ENCODE measurements around the gene COX6B1.
A peak's percentile ranks its signal among the peaks of the same experiment; 100 is the strongest.

COX6B1 gene

DNA sequence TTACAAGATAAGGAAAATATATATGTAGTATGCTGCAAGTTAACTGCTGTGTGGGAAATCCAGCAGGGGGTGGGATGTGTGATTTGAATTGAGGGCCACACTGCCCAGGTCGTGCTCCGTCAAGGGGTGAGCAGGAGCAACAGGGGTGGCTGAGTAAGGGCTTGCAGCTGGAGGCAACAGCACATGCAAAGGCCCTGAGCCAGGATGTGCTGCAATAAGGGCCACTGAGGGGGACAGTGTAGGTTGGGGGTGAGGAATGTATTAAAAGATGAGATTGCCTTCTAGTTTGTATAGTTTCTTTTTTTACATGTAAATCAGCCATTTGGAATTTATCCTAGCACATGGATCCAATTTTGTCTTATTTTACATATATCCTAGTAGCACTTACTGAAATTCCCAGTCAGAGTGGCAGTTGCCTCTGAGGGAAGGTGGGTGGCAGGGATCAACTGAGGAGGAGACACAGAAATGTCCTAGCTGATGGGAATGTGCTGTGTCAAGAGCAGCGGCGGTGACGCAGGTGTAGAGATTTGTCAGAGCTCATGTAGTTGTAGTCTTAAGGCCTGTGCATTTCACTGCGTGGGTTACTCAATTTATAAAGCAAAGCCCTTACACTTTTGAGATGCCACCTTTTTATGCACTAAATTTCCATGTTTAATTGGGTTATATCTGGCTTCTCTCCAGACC lies 24.7 kb upstream of the COX6B1 start:
- H3K27ac ChIP-seq (replicated peaks) = no peak overlapping the region
- H3K27me3 ChIP-seq (ENCODE audit: insufficient read depth, poor library complexity, severe bottlenecking) = no peaks in the 10 kb centered on the region
- H3K4me3 ChIP-seq (replicated peaks; ENCODE audit: insufficient read depth, low read length) = no peak overlapping the region
- TF ChIP-seq, protein P1, sequence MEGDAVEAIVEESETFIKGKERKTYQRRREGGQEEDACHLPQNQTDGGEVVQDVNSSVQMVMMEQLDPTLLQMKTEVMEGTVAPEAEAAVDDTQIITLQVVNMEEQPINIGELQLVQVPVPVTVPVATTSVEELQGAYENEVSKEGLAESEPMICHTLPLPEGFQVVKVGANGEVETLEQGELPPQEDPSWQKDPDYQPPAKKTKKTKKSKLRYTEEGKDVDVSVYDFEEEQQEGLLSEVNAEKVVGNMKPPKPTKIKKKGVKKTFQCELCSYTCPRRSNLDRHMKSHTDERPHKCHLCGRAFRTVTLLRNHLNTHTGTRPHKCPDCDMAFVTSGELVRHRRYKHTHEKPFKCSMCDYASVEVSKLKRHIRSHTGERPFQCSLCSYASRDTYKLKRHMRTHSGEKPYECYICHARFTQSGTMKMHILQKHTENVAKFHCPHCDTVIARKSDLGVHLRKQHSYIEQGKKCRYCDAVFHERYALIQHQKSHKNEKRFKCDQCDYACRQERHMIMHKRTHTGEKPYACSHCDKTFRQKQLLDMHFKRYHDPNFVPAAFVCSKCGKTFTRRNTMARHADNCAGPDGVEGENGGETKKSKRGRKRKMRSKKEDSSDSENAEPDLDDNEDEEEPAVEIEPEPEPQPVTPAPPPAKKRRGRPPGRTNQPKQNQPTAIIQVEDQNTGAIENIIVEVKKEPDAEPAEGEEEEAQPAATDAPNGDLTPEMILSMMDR (IDR thresholded peaks at IDR 0.05; ENCODE audit: insufficient read depth, low read length) = no peak
- no peak for TF ChIP-seq GABPA (IDR thresholded peaks at IDR 0.05; ENCODE audit: low read depth)
- TF ChIP-seq, protein P2, sequence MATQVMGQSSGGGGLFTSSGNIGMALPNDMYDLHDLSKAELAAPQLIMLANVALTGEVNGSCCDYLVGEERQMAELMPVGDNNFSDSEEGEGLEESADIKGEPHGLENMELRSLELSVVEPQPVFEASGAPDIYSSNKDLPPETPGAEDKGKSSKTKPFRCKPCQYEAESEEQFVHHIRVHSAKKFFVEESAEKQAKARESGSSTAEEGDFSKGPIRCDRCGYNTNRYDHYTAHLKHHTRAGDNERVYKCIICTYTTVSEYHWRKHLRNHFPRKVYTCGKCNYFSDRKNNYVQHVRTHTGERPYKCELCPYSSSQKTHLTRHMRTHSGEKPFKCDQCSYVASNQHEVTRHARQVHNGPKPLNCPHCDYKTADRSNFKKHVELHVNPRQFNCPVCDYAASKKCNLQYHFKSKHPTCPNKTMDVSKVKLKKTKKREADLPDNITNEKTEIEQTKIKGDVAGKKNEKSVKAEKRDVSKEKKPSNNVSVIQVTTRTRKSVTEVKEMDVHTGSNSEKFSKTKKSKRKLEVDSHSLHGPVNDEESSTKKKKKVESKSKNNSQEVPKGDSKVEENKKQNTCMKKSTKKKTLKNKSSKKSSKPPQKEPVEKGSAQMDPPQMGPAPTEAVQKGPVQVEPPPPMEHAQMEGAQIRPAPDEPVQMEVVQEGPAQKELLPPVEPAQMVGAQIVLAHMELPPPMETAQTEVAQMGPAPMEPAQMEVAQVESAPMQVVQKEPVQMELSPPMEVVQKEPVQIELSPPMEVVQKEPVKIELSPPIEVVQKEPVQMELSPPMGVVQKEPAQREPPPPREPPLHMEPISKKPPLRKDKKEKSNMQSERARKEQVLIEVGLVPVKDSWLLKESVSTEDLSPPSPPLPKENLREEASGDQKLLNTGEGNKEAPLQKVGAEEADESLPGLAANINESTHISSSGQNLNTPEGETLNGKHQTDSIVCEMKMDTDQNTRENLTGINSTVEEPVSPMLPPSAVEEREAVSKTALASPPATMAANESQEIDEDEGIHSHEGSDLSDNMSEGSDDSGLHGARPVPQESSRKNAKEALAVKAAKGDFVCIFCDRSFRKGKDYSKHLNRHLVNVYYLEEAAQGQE (IDR thresholded peaks at IDR 0.05; ENCODE audit: insufficient replicate concordance, low read depth) = no peak
- no peak for TF ChIP-seq SPI1 (IDR thresholded peaks at IDR 0.05; ENCODE audit: borderline replicate concordance, low read depth)
- TF ChIP-seq POLR2AphosphoS5 (IDR thresholded peaks at IDR 0.05; ENCODE audit: low read depth) = no peak
- no peak for DNase-seq (ENCODE audit: low read depth in 1 of 2, low spot score in 1 of 2)

DNA sequence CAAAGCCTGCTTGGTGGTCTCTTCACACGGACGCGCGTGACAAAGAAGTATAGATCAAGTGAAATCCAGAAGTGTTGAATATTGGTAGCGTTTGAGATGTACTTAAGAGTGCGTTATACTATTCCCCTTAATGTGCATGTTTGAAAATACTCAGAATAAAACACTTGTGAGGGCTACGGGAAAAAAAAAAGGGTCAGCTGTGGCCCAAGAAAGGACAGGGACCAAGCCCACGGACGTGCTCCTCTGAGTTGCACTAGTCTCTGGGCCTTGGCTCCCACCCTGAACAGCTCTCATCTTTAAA lies 19.9 kb upstream of the COX6B1 start:
- DNase-seq (ENCODE audit: low read depth in 1 of 2, low spot score in 1 of 2) = no peak
- TF ChIP-seq, protein P2 (IDR thresholded peaks at IDR 0.05; ENCODE audit: insufficient replicate concordance, low read depth) = no peak
- TF ChIP-seq, protein P1 (IDR thresholded peaks at IDR 0.05; ENCODE audit: insufficient read depth, low read length) = no peak
- TF ChIP-seq SPI1 (IDR thresholded peaks at IDR 0.05; ENCODE audit: borderline replicate concordance, low read depth) (no peak), POLR2AphosphoS5 (IDR thresholded peaks at IDR 0.05; ENCODE audit: low read depth) (no peak), GABPA (IDR thresholded peaks at IDR 0.05; ENCODE audit: low read depth) (no peak)
- H3K27me3 ChIP-seq (ENCODE audit: insufficient read depth, poor library complexity, severe bottlenecking) = no peaks in the 10 kb centered on the region
- H3K27ac ChIP-seq (replicated peaks) = peak overlapping the region; percentile 83
- H3K4me3 ChIP-seq (replicated peaks; ENCODE audit: insufficient read depth, low read length) = peak overlapping the region; percentile 88

DNA sequence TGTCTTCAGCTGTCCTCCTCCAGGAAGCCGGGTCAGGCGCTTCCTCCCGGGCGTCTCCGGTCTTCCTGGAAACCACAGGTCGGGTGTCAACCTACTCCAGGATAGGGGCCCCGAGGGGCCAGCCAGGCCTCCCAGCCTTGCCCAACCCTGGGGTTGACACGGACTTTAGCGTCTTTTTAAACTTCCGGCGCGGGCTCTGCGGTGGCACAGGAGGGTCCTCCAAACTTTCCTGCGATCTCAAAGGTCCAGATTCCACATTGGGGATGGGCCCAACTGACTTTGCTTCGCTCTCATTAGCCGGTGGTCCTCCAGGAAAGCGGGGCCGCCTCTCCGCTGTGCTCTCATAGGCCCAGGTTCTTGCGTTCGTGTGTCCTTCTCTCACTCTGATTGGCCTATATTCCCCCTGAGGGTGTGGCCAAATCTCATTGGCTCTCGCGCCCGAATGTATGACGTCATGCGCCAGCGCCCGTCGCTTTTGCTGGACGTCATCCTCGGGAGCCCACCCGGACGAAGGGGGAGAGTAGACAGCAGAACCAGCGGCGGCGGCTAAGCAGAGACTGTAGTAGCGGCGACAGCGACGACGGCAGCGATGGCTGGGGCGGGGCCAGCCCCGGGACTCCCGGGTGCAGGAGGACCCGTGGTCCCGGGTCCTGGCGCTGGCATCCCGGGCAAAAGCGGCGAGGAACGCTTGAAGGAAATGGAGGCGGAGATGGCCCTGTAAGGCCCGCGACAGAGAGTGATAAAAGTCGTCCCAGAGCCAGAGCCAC lies 19.4 kb upstream of the COX6B1 start, which contains the start of gene RBM42:
TSS of gene RBM42 (plus strand) at position 472 of the 767 bp plus-strand sequence. CDS start at position 590, 118 bp downstream.
- Histone ChIP-seq H3K27me3 (ENCODE audit: insufficient read depth, poor library complexity, severe bottlenecking) (no peaks in the 10 kb centered on the region), H3K27ac (replicated peaks) (peak within 1 kb of the TSS; percentile 83), H3K4me3 (replicated peaks; ENCODE audit: insufficient read depth, low read length) (peak within 1 kb of the TSS; percentile 88)
- peak; percentile 99 for DNase-seq (ENCODE audit: low read depth in 1 of 2, low spot score in 1 of 2)
- peak; percentile 54 for TF ChIP-seq POLR2AphosphoS5 (IDR thresholded peaks at IDR 0.05; ENCODE audit: low read depth)
- TF ChIP-seq, protein P1 (IDR thresholded peaks at IDR 0.05; ENCODE audit: insufficient read depth, low read length) = no peak
- peak; percentile 8; the same call in 1 of the 2 replicates for TF ChIP-seq SPI1 (IDR thresholded peaks at IDR 0.05; ENCODE audit: borderline replicate concordance, low read depth)
- TF ChIP-seq, protein P2 (IDR thresholded peaks at IDR 0.05; ENCODE audit: insufficient replicate concordance, low read depth) = peak; percentile 28
- peak; percentile 65 for TF ChIP-seq GABPA (IDR thresholded peaks at IDR 0.05; ENCODE audit: low read depth)
